ENCODE data around the gene PRKAG2.

GRCh38 chr7:151769188-151769821 lies 107.6 kb downstream of the PRKAG2 start:
- TF ChIP-seq CTCF (IDR thresholded peaks at IDR 0.05; ENCODE audit: low read depth, low read length, missing input control) (no peak), RXRA (IDR thresholded peaks at IDR 0.05) (no peak), TAF1 (conservative IDR thresholded peaks at IDR 0.05) (no peak), JUND (IDR thresholded peaks at IDR 0.05) (no peak), YY1 (IDR thresholded peaks at IDR 0.05) (no peak)
